Measurements from ENCODE around the gene MAPK7.
A peak's percentile ranks its signal among the peaks of the same experiment; 100 is the strongest.

Gene MAPK7

GRCh38 chr17:19377602-19378415, 489 bp upstream of the MAPK7 start:
- Mint-ChIP-seq H3K9me3 (no peaks in the 10 kb centered on the region), H3K27me3 (no peaks in the 10 kb centered on the region), H3K4me3 (peak overlapping the region; percentile 100), H3K4me1 (ENCODE audit: low read depth) (peaks cover 20% of the 10 kb centered on the region), H3K36me3 (ENCODE audit: low read depth) (peaks cover 17% of the 10 kb centered on the region), H3K27ac (peak overlapping the region; percentile 98)

- peaks cover 20% of the 10 kb centered on the region for H3K4me1 Mint-ChIP-seq (ENCODE audit: low read depth)
- no peak overlapping the region for H3K27ac Mint-ChIP-seq
- H3K9me3 Mint-ChIP-seq = no peaks in the 10 kb centered on the region
- peaks cover 21% of the 10 kb centered on the region for H3K36me3 Mint-ChIP-seq (ENCODE audit: low read depth)
- no peaks in the 10 kb centered on the region for H3K27me3 Mint-ChIP-seq
- peak overlapping the region; percentile 100 for H3K4me3 Mint-ChIP-seq
These were observed 1.2 kb downstream of the MAPK7 start for GRCh38 chr17:19379361-19380065.

- H3K4me3 Mint-ChIP-seq = no peak overlapping the region
- no peak overlapping the region for H3K27ac Mint-ChIP-seq
- H3K27me3 Mint-ChIP-seq = no peaks in the 10 kb centered on the region
- H3K4me1 Mint-ChIP-seq (ENCODE audit: low read depth) = peaks cover 20% of the 10 kb centered on the region
- no peaks in the 10 kb centered on the region for H3K9me3 Mint-ChIP-seq
- H3K36me3 Mint-ChIP-seq (ENCODE audit: low read depth) = peaks cover 23% of the 10 kb centered on the region
These were observed 2.4 kb downstream of the MAPK7 start for GRCh38 chr17:19380481-19381301.

- H3K9me3 Mint-ChIP-seq = no peaks in the 10 kb centered on the region
- H3K4me3 Mint-ChIP-seq = no peak overlapping the region
- H3K27ac Mint-ChIP-seq = no peak overlapping the region
These were observed 3.1 kb downstream of the MAPK7 start for GRCh38 chr17:19381361-19381740.

GRCh38 chr17:19381741-19382444, 3.6 kb downstream of the MAPK7 start:
- no peaks in the 10 kb centered on the region for H3K27me3 Mint-ChIP-seq
- H3K36me3 Mint-ChIP-seq (ENCODE audit: low read depth) = peaks cover 23% of the 10 kb centered on the region
- peaks cover 16% of the 10 kb centered on the region for H3K4me1 Mint-ChIP-seq (ENCODE audit: low read depth)
- H3K9me3 Mint-ChIP-seq = no peaks in the 10 kb centered on the region
- no peak overlapping the region for H3K27ac Mint-ChIP-seq
- H3K4me3 Mint-ChIP-seq = no peak overlapping the region

More at GRCh38 chr17:19381361-19381740, 3.1 kb downstream of the MAPK7 start:
- Mint-ChIP-seq H3K4me1 (ENCODE audit: low read depth) (peaks cover 16% of the 10 kb centered on the region), H3K27me3 (no peaks in the 10 kb centered on the region), H3K36me3 (ENCODE audit: low read depth) (peaks cover 23% of the 10 kb centered on the region)

- Mint-ChIP-seq H3K9me3 (no peaks in the 10 kb centered on the region), H3K4me1 (ENCODE audit: low read depth) (peaks cover 13% of the 10 kb centered on the region), H3K27ac (no peak overlapping the region), H3K27me3 (peaks cover under 1% of the 10 kb centered on the region), H3K36me3 (ENCODE audit: low read depth) (peaks cover 23% of the 10 kb centered on the region), H3K4me3 (no peak overlapping the region)
These were observed 4.5 kb downstream of the MAPK7 start for GRCh38 chr17:19382531-19383444.

GRCh38 chr17:19383681-19384470, 5.6 kb downstream of the MAPK7 start:
- H3K4me3 Mint-ChIP-seq = no peak overlapping the region
- H3K4me1 Mint-ChIP-seq (ENCODE audit: low read depth) = peaks cover 13% of the 10 kb centered on the region
- no peaks in the 10 kb centered on the region for H3K9me3 Mint-ChIP-seq
- no peak overlapping the region for H3K27ac Mint-ChIP-seq
- peaks cover 23% of the 10 kb centered on the region for H3K36me3 Mint-ChIP-seq (ENCODE audit: low read depth)
- H3K27me3 Mint-ChIP-seq = peaks cover 3% of the 10 kb centered on the region

GRCh38 chr17:19384723-19385391, 6.6 kb downstream of the MAPK7 start:
- Mint-ChIP-seq H3K4me1 (ENCODE audit: low read depth) (peaks cover 9% of the 10 kb centered on the region), H3K4me3 (no peak overlapping the region), H3K27ac (no peak overlapping the region)

GRCh38 chr17:19385521-19385983, 7.3 kb downstream of the MAPK7 start:
- Mint-ChIP-seq H3K27me3 (peaks cover 3% of the 10 kb centered on the region), H3K4me1 (ENCODE audit: low read depth) (peaks cover 9% of the 10 kb centered on the region), H3K4me3 (no peak overlapping the region), H3K27ac (no peak overlapping the region), H3K9me3 (no peaks in the 10 kb centered on the region), H3K36me3 (ENCODE audit: low read depth) (peaks cover 17% of the 10 kb centered on the region)

More at GRCh38 chr17:19384723-19385391, 6.6 kb downstream of the MAPK7 start:
- H3K36me3 Mint-ChIP-seq (ENCODE audit: low read depth) = peaks cover 23% of the 10 kb centered on the region
- peaks cover 3% of the 10 kb centered on the region for H3K27me3 Mint-ChIP-seq
- no peaks in the 10 kb centered on the region for H3K9me3 Mint-ChIP-seq

- H3K27ac Mint-ChIP-seq = no peak overlapping the region
- H3K4me3 Mint-ChIP-seq = no peak overlapping the region
- H3K4me1 Mint-ChIP-seq (ENCODE audit: low read depth) = peaks cover 9% of the 10 kb centered on the region
These were observed 8.0 kb downstream of the MAPK7 start for GRCh38 chr17:19386051-19386929.

GRCh38 chr17:19386974-19387920, 8.9 kb downstream of the MAPK7 start, which contains the start of gene MFAP4:
Gene MFAP4 (minus strand): TSS chr17:19387190. CDS start chr17:19387155, 35 bp downstream.
- Mint-ChIP-seq H3K4me3 (no peak within 1 kb of the TSS), H3K9me3 (no peaks in the 10 kb centered on the region), H3K27me3 (peaks cover 3% of the 10 kb centered on the region), H3K36me3 (ENCODE audit: low read depth) (peaks cover 6% of the 10 kb centered on the region), H3K27ac (peak within 1 kb of the TSS; percentile 50), H3K4me1 (ENCODE audit: low read depth) (peaks cover 9% of the 10 kb centered on the region)

More at GRCh38 chr17:19386051-19386929, 8.0 kb downstream of the MAPK7 start:
- Mint-ChIP-seq H3K27me3 (peaks cover 3% of the 10 kb centered on the region), H3K9me3 (no peaks in the 10 kb centered on the region), H3K36me3 (ENCODE audit: low read depth) (peaks cover 9% of the 10 kb centered on the region)

Data from stimulated activated naive CD8-positive, alpha-beta T cell treated with anti-CD3 and anti-CD28 coated beads, Interleukin-15, Interleukin-2, amounts not matched to agents 100 ng/mL and 50 ng/mL, for 24 hours (primary cell).